ENCODE data around the gene SPATA24. TPM values are rescaled to one million over a fixed set of nuclear protein-coding genes. Genes with fewer than 3 reads are reported as not detected.
"Not testable (repeated sequence)": the region's sequence is repeated elsewhere in the genome, so short reads cannot be mapped to it uniquely, and the experiment has no call there.

Gene SPATA24
- polyA plus RNA-seq, 1 donor: 10.0 TPM

DNA sequence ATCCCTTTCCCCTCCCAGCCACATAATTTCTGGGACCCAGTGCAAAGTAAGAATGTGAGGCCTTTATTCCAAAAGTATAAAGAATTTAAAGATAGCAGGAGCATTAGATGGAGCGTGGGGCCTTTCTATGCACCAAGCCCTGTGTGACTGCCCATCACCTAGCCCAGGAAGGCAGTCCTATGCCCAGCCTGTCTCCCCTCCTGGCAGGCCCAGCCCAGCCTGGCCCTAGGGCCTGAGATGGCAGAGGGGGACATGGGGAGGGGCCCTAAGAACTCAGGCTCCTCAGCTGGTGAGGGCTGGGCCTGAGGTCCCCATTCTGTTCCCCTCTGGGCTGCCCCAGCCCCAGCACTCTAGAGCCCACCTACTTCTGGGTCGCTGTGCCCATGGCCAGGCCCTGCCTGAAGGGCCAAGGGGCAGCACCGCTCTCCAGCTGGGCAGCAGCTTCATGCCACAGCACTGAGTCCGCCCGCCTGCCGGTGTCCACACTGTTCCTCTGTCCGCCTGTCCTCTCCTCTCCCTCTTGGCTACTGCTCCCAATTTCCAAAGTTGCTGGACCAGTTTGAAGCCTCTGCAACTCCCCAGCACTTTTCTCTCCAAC lies 19.8 kb downstream of the SPATA24 start:
- no peak for DNase-seq (ENCODE audit: low read depth)

DNA sequence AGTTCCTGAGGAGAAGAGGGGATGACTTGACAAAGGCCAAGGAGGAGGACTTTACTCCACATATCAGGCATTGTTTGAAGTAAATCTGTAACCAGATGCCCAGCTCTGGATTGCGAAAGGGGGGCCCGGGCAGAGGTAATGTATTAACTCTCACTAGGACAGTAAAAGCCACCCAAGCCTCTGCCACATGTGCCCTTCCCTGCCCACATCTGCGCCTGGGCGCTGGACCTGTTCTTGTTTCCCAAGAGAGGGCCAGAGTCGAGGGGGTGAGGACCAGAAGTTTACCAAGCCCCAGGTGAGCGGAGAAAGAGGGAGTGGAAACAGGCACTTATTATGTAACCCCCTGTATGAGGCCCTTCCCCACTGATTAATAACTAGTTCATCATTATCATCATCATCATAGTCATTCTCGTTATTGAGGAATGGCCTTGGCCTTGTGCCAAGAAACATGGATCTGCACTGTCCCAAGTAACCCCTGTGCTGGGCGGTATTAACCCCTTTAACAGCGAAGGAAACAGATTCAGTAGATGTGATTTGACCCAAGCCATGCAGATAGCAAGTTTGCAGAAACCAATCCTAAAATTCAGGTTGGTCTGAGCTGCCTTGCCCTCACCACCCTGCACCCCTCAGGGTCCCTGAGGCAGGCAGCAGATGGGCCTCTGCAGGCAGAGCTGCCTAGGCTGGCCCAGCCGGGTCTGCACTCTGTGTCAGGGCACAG lies 20.5 kb downstream of the SPATA24 start, which contains the start of gene SLC23A1:
SLC23A1 (minus strand) TSS at position 23 of the 718 bp plus-strand sequence. CDS start 44 bp downstream, outside the sequence.
- no peak for DNase-seq (ENCODE audit: low read depth)

DNA sequence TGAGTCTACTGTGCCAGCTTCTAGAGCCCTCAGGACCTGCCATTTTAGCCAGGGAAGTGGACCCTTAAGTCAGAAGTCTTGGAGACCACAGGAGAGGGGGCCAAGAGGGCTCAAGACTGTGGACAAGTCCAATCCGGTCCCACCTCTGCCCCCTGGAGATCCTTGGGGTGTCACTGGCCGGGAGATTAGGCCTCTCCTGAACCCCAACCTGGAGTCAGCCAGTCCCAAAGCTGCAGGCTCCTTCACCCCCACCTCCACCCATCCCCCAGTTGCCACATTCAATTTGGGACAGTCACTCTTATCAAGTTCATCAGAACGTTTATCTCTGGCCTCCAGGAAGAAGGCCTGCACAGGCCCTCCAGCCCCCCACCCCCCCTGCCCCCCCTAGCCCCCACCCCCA lies 21.1 kb downstream of the SPATA24 start:
- DNase-seq (ENCODE audit: low read depth): no peak

DNA sequence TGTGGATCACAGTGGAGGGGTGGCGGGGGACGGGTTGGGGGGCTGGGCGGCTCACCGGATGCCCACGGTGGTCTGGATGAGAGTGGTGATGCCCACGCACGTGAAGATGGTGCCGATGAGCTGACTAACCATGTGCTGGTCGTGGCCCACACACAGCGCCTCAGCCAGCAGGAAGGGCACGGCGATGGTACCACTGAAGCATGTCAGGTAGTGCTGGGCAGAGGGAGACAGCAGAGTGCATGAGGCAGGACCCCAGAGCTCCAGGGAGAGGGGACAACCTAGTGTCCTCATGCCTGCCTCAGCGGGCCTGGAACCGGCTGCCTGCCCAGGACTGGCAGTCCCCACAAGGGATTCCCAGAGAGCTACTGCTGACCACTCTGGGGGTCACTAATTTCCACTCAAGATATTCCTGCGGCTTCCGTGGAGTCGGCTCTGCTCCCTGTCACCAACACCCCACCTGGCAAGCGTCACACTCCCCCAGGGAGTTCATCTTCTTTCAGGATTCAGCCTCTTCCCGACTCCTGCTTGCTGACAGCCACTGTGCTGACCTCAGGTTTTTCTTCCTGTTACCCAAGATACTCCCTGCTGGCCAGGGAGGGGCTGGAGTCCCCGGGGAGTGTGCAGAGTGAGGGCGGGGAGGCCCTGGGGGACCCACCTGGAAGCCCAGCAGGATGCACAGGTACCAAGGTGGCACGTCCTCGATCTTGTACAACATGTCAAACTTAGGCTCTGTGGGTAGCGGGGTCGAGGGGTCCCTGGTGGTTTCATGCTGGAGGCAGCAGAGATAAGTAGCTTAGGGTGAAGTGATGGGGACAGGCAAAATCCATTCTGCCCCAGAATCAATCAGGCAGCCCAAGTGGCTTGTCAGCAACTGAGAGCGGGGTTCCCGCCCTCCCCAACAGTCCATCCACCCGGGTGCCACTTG lies 21.8 kb downstream of the SPATA24 start:
- DNase-seq (ENCODE audit: low read depth): no peak

DNA sequence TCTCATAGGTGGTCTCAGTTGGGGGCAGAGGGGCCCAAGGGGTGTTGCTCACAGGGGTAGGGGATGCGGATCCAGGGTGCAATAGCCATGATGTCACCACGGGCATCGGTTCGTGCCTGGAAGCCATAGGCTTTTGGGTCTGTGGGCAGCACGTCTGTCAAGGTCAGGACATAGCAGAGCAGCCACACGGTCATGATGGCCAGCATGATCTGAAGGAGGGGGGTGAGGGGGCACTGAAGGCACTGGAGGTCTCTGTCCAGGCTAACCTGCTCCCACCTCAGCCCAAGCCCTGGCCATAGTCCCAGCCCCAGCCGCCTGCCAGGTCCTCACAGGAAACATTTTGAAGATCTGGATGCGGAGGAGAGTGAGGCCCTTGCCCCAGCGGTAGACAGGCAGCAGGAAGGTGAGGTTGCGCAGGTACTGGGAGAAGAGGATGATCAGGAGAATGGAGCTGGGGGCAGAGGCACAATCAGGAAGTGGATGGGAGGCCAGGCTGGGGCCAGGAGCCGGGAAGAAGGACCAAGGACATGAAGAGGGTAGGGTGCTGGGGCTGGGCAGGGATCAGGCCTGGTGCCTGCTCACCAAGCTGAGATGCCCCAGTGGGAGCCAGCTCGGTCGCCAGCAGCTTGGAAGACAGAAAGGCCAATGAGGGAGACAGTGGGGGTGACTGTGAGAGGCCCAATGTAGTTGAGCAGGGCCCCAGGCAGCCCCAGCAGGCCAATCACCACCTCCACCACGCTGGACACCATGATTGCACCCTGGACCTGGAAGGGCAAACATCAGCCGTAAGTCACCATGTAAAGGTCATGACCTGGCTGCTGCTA lies 24.1 kb downstream of the SPATA24 start:
- DNase-seq (ENCODE audit: low read depth): no peak

DNA sequence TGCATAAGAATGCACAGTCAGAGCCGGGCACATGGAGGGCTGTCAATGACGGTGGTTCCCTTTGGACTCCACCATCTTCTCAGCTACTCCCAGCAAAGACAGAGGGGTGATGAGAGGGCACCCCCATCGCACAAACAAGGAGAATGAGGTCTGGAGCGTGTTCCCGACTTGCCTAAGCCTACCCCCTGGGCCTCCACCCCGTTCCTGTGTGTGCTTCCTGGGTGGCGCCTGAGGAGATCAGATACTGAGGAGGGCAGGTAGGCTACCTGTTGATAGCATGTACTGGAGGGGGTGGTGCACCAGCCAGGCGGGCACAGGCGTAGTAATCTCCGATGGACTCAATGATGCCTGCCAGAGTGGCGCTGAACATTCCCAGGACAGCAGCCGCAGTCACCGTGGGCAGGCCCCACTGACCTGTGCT lies 24.9 kb downstream of the SPATA24 start:
- DNase-seq (ENCODE audit: low read depth): no peak

DNA sequence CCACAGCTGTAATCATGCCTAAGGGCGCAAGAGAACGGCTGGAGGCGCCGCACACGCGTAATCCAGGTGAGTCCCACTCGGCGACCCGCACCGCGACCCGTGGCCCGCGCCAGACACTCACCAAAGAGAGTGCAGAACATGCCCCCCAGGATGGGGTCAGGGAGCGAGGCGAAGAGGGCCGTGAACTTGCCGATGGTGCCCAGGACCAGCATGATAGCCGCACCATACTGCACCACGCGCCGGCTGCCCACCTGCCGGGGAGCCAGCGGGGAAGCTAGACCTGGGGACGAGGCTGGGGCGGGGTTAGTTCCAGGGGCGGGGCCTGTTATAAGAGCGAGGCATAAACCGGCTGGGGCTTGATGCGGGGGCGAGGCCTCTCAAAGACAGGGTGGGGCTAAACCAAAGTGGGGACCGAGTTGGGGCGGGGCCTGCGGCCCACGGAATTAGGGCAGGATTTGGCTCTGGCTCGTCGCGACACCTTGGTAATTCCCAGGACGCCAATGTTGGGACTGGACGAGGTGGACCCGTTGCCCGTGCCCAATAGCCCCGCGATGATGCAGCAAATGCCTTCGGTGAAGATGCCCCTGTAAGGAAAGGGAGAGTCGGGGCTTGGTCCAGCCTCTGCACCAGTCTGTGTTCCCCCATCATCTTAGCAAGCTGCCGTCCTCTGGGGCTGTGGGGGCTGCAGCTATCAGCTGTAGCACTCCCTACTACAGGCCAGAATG lies 25.6 kb downstream of the SPATA24 start:
- DNase-seq (ENCODE audit: low read depth): no peak

DNA sequence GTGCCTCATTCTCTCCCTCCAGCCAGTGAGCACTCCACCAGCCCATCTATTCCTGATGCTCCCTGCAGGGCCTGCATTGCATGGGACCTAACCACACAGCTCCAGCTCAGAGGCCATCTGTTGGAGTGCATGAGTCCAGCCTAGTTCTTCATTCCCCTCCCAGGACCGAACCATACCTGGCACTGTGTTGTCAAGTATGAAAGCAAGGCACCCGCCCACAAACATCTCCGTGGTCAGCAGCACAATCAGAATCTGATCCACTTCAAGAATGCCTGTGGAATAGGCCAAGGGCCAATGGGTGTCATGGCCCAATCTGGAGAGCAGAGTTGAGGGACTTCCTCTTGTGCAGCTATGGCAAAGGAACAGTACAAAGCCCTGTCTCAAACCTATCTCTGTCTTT lies 26.7 kb downstream of the SPATA24 start:
- DNase-seq (ENCODE audit: low read depth): no peak

DNA sequence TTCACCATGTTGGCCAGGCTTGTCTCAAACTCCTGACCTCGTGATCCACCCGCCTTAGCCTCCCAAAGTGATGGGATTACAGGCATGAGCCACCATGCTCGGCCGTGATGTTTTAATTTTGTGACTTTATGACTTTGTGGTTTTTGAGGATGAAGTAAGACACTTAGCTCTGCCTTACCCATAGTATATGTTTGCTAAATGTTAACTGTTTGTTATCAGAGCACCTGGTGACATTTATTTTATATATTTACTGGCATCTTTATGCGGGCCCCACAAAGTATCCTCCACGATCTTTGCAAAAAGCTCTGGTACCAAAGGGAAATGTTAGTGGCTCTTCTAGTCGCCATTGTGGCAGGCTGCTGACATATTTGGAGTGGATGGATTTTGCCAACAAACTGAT lies 27.5 kb downstream of the SPATA24 start:
- no peak for DNase-seq (ENCODE audit: low read depth)

DNA sequence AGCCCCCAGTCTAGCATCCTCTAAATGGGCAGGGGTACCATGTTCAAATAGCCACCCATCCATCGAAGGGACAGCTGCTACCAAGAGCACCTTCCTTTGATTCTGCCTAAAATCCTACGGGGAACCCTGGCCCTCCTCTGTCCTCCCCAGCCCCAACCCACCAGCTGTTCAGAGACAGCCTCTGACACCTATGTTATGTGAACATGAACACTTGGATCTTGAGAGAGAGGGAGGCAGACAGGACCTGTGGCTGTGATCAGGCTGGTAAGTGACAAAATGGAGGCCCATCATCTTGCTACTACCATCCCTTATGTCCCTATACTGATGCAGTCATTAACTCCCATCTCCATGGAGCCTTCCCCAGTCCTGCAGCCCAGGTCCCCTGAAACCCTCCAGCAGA lies 29.0 kb downstream of the SPATA24 start:
- DNase-seq (ENCODE audit: low read depth): no peak

DNA sequence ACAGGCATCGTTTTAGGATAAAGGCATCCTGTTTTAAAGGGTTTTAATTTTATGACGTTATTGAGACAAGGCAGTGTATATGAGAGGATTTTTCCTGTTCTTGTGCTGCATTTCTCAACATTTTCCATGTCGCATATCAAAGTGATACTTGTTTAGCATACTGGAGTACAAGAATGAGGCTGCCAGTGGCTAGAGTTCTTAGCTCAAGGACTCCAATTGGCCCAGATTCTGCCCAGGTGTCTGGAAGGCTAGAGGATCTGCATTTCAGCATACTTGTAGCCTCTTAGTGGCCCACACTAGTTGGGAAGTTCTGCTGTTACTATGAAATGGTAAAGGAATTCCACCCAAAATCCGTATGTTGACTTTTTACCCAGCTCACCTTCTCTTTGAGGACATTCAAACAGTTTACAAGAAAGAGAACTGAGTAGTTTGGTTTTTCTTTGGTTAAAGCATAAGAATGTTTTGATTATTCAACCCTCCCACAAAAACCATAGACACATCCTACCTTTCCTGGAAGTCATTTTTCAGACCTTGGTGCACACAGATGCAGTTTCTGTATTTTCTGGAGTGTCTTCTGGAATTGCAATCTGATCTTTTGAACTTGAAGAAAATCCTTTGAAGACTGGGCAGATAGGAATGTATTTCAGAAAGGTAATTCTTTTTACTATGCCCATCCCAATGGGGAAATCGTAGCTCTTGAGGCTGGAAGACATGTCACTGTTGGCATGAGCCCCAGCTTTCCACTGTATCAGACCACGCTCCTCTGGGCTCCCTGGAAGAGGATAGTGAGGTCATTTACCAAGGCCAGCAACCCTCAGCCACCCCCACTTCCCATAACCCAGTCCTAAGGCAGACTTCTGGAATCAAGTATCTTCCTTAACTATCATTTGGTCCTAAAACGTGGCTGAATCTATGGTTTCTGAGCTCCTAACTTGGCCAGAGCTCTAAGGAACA lies 32.1 kb downstream of the SPATA24 start:
- no peak for DNase-seq (ENCODE audit: low read depth)

DNA sequence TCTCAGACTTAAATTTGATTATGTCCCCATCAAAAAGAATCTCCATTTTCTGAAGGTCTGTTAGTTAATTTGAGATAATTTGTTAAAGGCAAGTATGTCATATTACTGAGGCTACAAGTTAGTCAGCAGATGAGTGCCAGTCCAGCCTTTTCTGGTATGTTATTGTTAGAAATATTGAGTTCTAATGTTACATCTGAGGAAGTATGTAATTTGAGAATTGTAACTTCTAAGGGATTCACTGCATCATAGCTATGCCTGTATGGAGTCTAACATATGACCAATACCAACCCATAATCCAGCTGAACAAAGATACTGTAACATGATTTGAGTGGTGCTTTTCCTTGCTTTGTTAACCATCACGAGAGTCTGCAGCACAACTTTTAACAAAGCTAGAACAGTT lies 34.7 kb downstream of the SPATA24 start:
- no peak for DNase-seq (ENCODE audit: low read depth)

DNA sequence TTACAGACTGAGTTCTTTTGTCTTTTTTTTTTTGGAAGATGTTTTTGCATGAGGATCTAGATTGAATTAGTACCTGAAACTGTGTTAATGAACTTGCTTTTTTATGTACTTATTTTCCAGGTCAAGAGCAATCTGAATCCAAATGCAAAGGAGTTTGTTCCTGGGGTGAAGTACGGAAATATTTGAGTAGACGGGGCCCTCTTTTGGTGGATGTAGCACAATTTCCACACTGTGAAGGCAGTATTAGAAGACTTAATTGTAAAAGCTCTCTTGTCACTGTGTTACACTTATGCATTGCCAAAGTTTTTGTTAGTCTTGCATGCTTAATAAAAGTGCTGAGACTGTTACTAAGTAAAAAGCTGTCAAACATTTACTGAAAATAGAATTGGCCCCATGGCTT lies 35.3 kb downstream of the SPATA24 start:
- DNase-seq (ENCODE audit: low read depth): no peak

DNA sequence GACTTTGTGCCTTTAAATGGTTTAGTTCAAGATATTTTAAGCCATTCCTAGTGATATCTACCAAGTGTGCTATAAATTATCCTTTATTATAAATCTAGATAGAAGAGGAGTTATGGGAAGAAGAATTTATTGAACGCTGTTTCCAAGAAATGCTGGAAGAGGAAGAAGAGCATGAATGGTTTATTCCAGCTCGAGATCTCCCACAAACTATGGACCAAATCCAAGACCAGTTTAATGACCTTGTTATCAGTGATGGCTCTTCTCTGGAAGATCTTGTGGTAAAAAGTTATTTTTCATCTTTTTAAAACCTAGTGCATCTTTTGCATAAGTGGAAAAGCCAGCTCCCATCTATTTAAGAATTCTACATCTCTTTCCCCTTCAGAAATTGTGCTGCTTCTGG lies 39.4 kb downstream of the SPATA24 start:
- no peak for DNase-seq (ENCODE audit: low read depth)

DNA sequence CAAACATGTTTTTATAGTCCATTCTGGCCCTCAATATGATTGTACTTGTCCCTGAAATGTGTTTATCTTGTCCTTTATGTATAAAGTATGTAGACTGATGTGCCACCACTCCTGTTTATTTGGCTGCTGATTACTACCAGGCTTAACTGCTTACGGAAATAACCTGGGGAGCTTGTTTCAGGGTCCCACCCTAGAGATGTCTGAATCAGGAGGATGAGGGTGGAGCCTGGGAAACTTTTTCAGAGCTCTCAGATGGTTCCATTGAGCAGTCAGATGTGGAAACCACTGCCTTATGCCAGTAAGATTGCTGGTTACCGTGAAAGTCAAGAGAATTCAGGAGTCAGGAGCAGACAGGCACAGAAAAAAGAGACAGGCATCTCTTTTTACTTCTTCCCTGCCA lies 40.0 kb downstream of the SPATA24 start:
- DNase-seq (ENCODE audit: low read depth): no peak

DNA sequence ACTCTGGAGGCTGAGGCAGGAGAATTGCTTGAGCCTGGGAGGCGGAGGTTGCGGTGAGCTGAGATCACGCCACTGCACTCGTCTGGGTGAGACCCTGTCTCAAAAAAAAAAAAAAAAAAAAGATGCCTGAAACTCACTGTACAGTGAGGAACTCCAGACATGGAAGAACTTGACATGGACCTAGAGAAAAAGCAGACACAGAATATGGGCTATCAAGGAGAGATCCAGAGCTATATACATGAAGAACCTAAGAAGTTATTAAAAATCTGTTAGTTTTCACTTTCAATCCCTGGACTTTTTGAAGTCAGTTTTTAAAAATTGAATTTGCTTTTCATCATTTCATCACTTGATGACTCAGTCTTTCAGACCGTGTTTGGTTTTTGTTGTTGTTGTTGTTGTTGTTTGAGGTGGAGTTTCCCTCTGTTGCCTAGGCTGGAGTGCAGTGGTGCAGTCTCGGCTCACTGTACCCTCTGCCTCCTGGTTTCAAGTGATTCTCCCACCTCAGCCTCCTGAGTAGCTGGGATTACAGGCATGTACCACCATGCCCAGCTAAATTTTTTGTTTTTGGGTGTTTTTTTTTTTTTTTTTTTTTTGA lies 42.0 kb downstream of the SPATA24 start:
- DNase-seq (ENCODE audit: low read depth): no peak

DNA sequence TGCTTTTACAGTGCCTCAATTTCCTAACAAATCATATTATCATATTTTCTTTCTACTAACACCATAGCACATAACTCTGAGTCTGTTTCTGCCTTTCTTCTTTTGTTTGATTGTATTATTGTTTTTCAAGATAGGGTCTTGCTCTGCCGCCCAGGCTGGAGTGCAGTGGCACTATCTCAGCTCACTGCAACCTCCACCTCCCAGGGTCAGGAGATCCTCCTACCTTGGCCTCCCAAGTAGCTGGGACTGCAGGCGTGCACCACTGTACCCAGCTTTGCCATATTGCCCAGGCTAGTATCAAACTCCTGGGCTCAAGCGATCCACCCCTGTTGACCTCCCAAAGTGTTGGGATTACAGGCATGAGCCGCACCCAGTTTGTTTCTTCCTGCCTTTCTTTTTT lies 43.5 kb downstream of the SPATA24 start:
- no peak for DNase-seq (ENCODE audit: low read depth)

DNA sequence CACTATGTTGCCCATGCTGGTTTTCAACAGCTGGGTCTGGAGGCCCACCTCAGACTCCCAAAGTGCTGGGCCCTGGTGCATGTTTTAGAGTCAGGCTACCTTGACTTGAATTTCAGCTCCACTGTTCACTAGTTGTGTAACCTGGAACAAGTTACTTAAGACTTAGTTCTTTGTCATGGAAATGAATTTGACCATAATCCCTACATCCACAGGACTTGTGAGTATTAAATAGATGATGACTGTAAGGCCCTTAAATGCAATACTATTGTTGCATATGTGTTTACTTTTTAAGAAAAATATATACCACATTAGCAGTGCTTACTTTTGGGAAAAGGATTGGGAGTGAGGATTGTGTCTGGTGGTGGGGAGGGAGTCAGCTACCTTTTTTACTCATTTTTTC lies 45.8 kb downstream of the SPATA24 start:
- DNase-seq (ENCODE audit: low read depth): no peak

DNA sequence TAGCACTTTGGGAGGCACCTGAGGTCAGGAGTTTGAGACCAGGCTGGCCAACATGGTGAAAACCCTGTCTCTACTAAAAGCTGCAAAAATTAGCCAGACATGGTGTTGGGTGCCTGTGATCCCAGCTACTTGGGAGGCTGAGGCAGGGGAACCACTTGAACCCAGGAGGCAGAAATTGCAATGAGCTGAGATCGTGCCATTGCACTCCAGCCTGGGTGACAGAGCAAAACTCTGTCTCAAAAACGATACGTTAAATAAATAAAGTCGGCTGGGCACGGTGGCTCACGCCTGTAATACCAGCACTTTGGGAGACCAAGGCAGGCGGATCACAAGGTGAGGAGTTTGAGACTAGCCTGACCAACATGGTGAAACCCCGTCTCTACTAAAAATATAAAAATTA lies 48.0 kb downstream of the SPATA24 start:
- DNase-seq (ENCODE audit: low read depth): not testable (repeated sequence)
